Motor neuron (in vitro differentiated cells): ENCODE data around the gene SF3B3. TPM values are rescaled to one million over a fixed set of nuclear protein-coding genes. Genes with fewer than 3 reads are reported as not detected.

Experiments used
- ATAC-seq, 8 experiments: fragments of 200-7000 bp; cut with Tn5 transposase; replicated peaks in 6 of 8; 2 replicates each; pipeline ENCODE4 v1.8.0; 2021; ENCODE audit warnings: mild to moderate bottlenecking in 8 of 8, moderate library complexity in 8 of 8
- H3K27ac ChIP-seq, 2 donors: fragments of 250-450 bp; sonication (Bioruptor Pico); 2 replicates each; pipeline ENCODE4 v1.9.0; 2021; ENCODE audit warnings: antibody characterized with exemption in 2 of 2, mild to moderate bottlenecking in 2 of 2, moderate library complexity in 1 of 2
- H3K4me1 ChIP-seq, 2 donors: fragments of 250-450 bp; sonication (Bioruptor Pico); replicated peaks in 1 of 2; 2 replicates each; pipeline ENCODE4 v1.6.1; 2021; ENCODE audit warnings: antibody characterized with exemption in 2 of 2, mild to moderate bottlenecking in 2 of 2, moderate library complexity in 1 of 2
- H3K4me3 ChIP-seq, 5 donors: fragments of 250-450 bp; sonication (Bioruptor Pico); 2 replicates each; pipeline ENCODE4 v1.9.0; 2021; ENCODE audit warnings: antibody characterized with exemption in 5 of 5, mild to moderate bottlenecking in 5 of 5, moderate library complexity in 4 of 5
- whole genome bisulfite sequencing, 10 experiments: fragments of 450-650 bp; shearing (Covaris generic); methylation state at CpG; one replicate each; pipeline ENCODE4 v1.0.0; 2022; 5-methylcytosine and 5-hydroxymethylcytosine counted together
- in situ Hi-C, 9 experiments: fragments of 400-800 bp; cut with MboI; loops; one replicate each; pipeline ENCODE4 v1.15.0; 2021; ENCODE audit warnings: low sequenced_read_pairs in 9 of 9, low pct_unique_long_range_greater_than_20kb in 2 of 9; ENCODE audit not compliant: unreplicated experiment in 9 of 9
- total RNA-seq, 8 experiments: library from RNA; unstranded; fragments of 300-600 nt; gene quantifications; 2 replicates each; pipeline versions ENCODE4 v1.2.3 to v1.2.4, GENCODE V29; 2022

The SF3B3 gene
- total RNA-seq, 8 experiments from 2014 or later: 74.7 to 258 (median 96.0) TPM

GRCh38 chr16:70490261-70490660, 33.4 kb upstream of the SF3B3 start:
- WGBS, 10 experiments: 20 to 100% (median 88%) methylated on average over 1 to 5 of the region's 6 CpGs; no CpG with 5 or more reads in 4 of the 10 experiments
- no peak overlapping the region for H3K4me3 ChIP-seq
- no peaks in the 10 kb centered on the region for H3K4me1 ChIP-seq
- in situ Hi-C loops: no loop called here
- ATAC-seq: no peak
- no peak overlapping the region for H3K27ac ChIP-seq

GRCh38 chr16:70493802-70494201, 29.8 kb upstream of the SF3B3 start:
- no peak overlapping the region for H3K27ac ChIP-seq
- in situ Hi-C loops: no loop called here
- H3K4me1 ChIP-seq: no peaks in the 10 kb centered on the region
- 67 to 86% (median 80%) methylated on average over 1 to 2 of the region's 3 CpGs; no CpG with 5 or more reads in 5 of the 10 experiments for WGBS, 10 experiments
- ATAC-seq: no peak
- no peak overlapping the region for H3K4me3 ChIP-seq

DNA sequence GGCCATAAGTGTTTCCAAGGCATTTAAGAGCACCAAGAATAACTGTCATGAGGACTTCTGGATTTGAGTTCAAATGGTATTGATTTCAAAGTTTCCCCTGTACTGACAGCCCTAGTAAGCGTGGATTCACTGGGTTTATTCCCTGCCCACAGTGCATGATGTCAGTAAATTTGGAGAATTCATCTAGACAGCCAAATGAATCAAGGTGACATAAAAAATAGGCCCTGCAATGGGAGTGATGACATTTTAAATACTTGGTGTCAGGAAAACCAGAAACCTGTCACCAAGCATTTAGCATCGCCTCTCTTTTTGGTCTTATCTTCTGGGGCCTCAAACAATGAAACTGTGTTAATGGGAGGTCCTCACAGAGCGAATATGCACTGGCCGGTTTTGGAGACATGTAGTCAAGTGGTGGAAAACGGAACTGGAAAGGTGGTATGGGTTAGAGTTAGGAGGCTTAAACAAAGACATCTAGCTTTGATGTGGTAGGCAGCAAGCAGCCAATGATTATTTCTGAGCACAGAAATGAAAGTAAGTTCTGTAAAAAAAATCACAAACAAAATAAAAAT, 29.3 kb upstream of the SF3B3 start:
- no peak overlapping the region for H3K4me3 ChIP-seq
- H3K27ac ChIP-seq: no peak overlapping the region
- in situ Hi-C loops: no loop called here
- no peak for ATAC-seq
- H3K4me1 ChIP-seq: no peaks in the 10 kb centered on the region
- 58 to 100% (median 77%) methylated on average over 1 to 5 of the region's 5 CpGs; no CpG with 5 or more reads in 1 of the 10 experiments for WGBS, 10 experiments

DNA sequence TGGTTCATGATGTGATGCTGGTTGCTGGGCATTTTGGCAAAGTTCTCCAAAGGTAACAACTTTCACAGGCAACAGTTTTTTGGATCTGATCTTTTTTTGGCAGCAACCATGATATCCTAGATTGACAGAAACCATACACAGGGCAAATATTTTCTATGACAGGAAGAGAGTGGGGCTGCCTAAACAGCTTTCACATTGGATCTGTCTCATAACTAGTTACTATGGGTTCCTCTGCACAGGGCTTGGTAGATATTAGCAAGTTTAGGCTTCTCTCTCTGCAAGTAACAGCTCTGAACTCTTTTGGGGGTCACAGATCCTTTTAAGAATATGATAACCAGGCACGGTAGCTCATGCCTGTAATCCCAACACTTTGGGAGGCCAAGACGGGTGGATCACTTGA, 28.8 kb upstream of the SF3B3 start:
- no peak for ATAC-seq
- Histone ChIP-seq H3K4me3 (no peak overlapping the region), H3K27ac (no peak overlapping the region), H3K4me1 (no peaks in the 10 kb centered on the region)
- 100% methylated on average over 1 to 2 of the region's 2 CpGs; no CpG with 5 or more reads in 8 of the 10 experiments for WGBS, 10 experiments
- in situ Hi-C loops: no loop called here

GRCh38 chr16:70495425-70496182, 28.0 kb upstream of the SF3B3 start:
- in situ Hi-C loops: no loop called here
- WGBS, 10 experiments: 87 to 100% (median 100%) methylated on average over 1 to 6 of the region's 9 CpGs; no CpG with 5 or more reads in 1 of the 10 experiments
- Histone ChIP-seq H3K4me1 (no peaks in the 10 kb centered on the region), H3K4me3 (no peak overlapping the region), H3K27ac (no peak overlapping the region)
- ATAC-seq: no peak

- no peak for ATAC-seq
- 82 to 100% (median 100%) methylated on average over 3 to 4 of the region's 6 CpGs; no CpG with 5 or more reads in 4 of the 10 experiments for WGBS, 10 experiments
- Histone ChIP-seq H3K4me1 (no peaks in the 10 kb centered on the region), H3K27ac (no peak overlapping the region), H3K4me3 (no peak overlapping the region)
- in situ Hi-C loops: no loop called here
Measured at GRCh38 chr16:70496513-70496912, 27.1 kb upstream of the SF3B3 start.

- Histone ChIP-seq H3K27ac (no peak overlapping the region), H3K4me1 (no peaks in the 10 kb centered on the region), H3K4me3 (no peak overlapping the region)
- WGBS, 10 experiments: 70 to 95% (median 90%) methylated on average over 4 to 5 of the region's 5 CpGs; no CpG with 5 or more reads in 1 of the 10 experiments
- in situ Hi-C loops: no loop called here
- no peak for ATAC-seq
Measured at GRCh38 chr16:70508752-70509151, 14.9 kb upstream of the SF3B3 start.

DNA sequence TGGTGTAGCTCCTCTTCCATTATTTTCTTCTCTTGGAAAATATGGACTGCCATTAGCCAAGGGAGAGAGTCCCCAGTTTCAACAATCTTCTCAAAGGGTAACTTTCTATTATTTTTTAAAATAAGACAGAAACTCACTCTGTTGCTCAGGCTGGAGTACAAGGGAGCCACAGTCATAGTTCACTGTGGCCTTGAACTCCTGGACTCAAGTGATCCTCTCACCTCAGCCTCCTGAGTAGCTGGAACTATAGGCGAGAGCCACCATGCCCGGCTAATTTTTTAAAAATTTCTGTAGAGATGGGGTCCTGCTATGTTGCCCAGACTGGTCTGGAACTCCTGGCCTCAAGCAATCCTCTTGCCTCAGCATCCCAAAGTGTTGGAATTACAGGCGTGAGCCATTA, 13.4 kb upstream of the SF3B3 start:
- H3K4me3 ChIP-seq: no peak overlapping the region
- in situ Hi-C loops: no loop called here
- WGBS, 10 experiments: 86 to 100% (median 94%) methylated on average over 1 to 3 of the region's 3 CpGs; no CpG with 5 or more reads in 6 of the 10 experiments
- H3K4me1 ChIP-seq: no peaks in the 10 kb centered on the region
- H3K27ac ChIP-seq: no peak overlapping the region
- ATAC-seq: no peak

- WGBS, 10 experiments: 88 to 100% (median 100%) methylated on average over 1 of the region's 1 CpG; no CpG with 5 or more reads in 4 of the 10 experiments
Measured at GRCh38 chr16:70511833-70512232, 11.8 kb upstream of the SF3B3 start.

GRCh38 chr16:70512456-70512855, 11.2 kb upstream of the SF3B3 start:
- WGBS, 10 experiments: 8 to 100% (median 86%) methylated on average over 1 to 3 of the region's 5 CpGs; no CpG with 5 or more reads in 4 of the 10 experiments
- Histone ChIP-seq H3K27ac (no peak overlapping the region), H3K4me1 (no peaks in the 10 kb centered on the region), H3K4me3 (no peak overlapping the region)
- no peak for ATAC-seq
- in situ Hi-C loops: no loop called here

More at GRCh38 chr16:70511833-70512232, 11.8 kb upstream of the SF3B3 start:
- Histone ChIP-seq H3K4me1 (no peaks in the 10 kb centered on the region), H3K27ac (no peak overlapping the region), H3K4me3 (no peak overlapping the region)
- ATAC-seq: no peak
- in situ Hi-C loops: no loop called here

- WGBS, 10 experiments: 40 to 100% (median 92%) methylated on average over 1 to 7 of the region's 8 CpGs; no CpG with 5 or more reads in 1 of the 10 experiments
- ATAC-seq: no peak
- Histone ChIP-seq H3K27ac (no peak overlapping the region), H3K4me3 (no peak overlapping the region), H3K4me1 (peaks cover 12 to 15% of the 10 kb centered on the region in 2 donors)
- in situ Hi-C loops: no loop called here
Measured at GRCh38 chr16:70520612-70521297, 2.9 kb upstream of the SF3B3 start.

DNA sequence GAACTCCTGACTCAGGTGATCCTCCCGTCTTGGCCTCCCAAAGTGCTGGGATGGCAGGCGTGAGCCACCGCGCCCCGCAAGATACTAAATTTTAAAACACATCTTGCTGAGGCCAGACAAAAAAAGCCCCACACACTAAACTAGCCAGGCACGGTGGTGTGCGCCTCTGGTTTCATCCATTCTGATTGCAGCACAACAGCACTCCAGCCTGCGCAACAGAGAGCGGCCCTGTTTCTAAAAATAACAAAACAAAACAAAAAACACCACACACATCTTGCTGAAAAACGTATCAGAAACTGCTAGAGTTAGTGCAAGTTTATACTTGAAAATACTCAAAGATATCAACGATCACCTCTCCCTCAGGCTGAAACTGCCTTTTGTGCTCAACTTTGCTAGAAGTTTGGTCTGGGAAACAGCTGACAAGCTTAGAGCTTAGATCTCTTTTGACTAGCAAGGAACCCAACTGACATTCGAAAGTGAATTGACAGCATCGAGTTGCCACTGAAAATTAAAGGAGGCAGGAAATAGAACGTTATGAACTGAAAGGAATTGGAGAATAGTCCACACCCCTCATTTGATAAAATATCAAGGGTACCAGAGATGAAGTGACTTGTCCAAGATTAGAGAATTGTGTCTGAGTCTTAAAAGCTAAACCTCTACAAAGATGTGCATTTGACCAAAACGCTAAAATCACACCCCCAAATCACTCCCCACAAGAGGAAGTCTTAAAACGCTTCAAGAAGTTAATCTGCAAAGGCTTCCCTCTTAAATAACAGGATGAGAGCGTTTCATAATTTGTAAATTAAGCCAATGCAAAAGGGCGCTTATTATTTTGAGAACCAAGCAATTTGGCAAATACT, 1.2 kb upstream of the SF3B3 start:
- peak overlapping the region; percentile 77 to 96 (median 92) for H3K4me3 ChIP-seq
- WGBS, 10 experiments: 0 to 75% (median 29%) methylated on average over 2 to 17 of the region's 18 CpGs; no CpG with 5 or more reads in 1 of the 10 experiments
- no peak for ATAC-seq
- in situ Hi-C loops: no loop called here
- peak overlapping the region; percentile 86 to 95 for H3K27ac ChIP-seq
- peaks cover 24 to 28% of the 10 kb centered on the region in 2 donors for H3K4me1 ChIP-seq
